Osteoblast (primary cell): Measurements from ENCODE around the gene CNPY1. TPM values are rescaled to one million over a fixed set of nuclear protein-coding genes. Genes with fewer than 3 reads are reported as not detected.

ENCODE experiments used
- DNase-seq: peaks from one replicate; pipeline ENCODE4 v3.0.0; 2011; ENCODE audit warnings: low spot score, mixed read lengths; ENCODE audit not compliant: insufficient read length; ENCODE audit errors: missing footprints
- H2AFZ ChIP-seq: 2 replicates; pipeline ENCODE4 v1.6.0; 2011; ENCODE audit warnings: mild to moderate bottlenecking, low read length
- H3K27ac ChIP-seq: 2 replicates; pipeline ENCODE4 v1.5.1; 2011; ENCODE audit warnings: mild to moderate bottlenecking, low read depth, low read length, moderate library complexity
- H3K27me3 ChIP-seq: 2 replicates; pipeline ENCODE4 v1.6.0; 2012; ENCODE audit warnings: mild to moderate bottlenecking, control low read depth, inconsistent platforms, low read length, moderate library complexity; ENCODE audit not compliant: insufficient read depth
- H3K36me3 ChIP-seq: 2 replicates; pipeline ENCODE4 v1.5.1; 2011; ENCODE audit warnings: mild to moderate bottlenecking, low read length, control low read depth, moderate library complexity; ENCODE audit not compliant: insufficient read depth
- H3K4me1 ChIP-seq: 2 replicates; pipeline ENCODE4 v1.5.1; 2011; ENCODE audit warnings: mild to moderate bottlenecking, low read length, control low read depth, moderate library complexity; ENCODE audit not compliant: insufficient read depth
- H3K4me2 ChIP-seq: 2 replicates; pipeline ENCODE4 v1.6.0; 2011; ENCODE audit warnings: mild to moderate bottlenecking, low read length; ENCODE audit not compliant: insufficient read depth
- H3K4me3 ChIP-seq: fragments of 200-600 bp; sonication (generic); 3 replicates; pipeline ENCODE4 v1.5.1; 2012; ENCODE audit warnings: mild to moderate bottlenecking, low read length, inconsistent platforms; ENCODE audit not compliant: insufficient read depth
- H3K79me2 ChIP-seq: 2 replicates; pipeline ENCODE4 v1.6.0; 2012; ENCODE audit warnings: mild to moderate bottlenecking, low read length, control low read depth, inconsistent platforms; ENCODE audit not compliant: insufficient read depth
- H3K9me3 ChIP-seq: 2 replicates; pipeline ENCODE4 v1.5.1; 2011; ENCODE audit warnings: low read depth, low read length, control low read depth
- H4K20me1 ChIP-seq: 2 replicates; pipeline ENCODE4 v1.6.0; 2012; ENCODE audit warnings: mild to moderate bottlenecking, low read length, control low read depth; ENCODE audit not compliant: insufficient read depth
- total RNA-seq: library from RNA; depleted of rRNA; stranded (reverse); fragments of >200 nt; gene quantifications from 2 replicates; pipeline ENCODE4 v1.2.3, GENCODE V29; 2012
- TF ChIP-seq, protein P1 (sequence below): IDR thresholded peaks from 2 replicates; pipeline ENCODE4 v1.5.1; 2011; ENCODE audit warnings: mild to moderate bottlenecking, low read depth, low read length, moderate library complexity; ENCODE audit errors: extremely low read depth

CNPY1 gene
- total RNA-seq, 1 donor, result not detected

DNA sequence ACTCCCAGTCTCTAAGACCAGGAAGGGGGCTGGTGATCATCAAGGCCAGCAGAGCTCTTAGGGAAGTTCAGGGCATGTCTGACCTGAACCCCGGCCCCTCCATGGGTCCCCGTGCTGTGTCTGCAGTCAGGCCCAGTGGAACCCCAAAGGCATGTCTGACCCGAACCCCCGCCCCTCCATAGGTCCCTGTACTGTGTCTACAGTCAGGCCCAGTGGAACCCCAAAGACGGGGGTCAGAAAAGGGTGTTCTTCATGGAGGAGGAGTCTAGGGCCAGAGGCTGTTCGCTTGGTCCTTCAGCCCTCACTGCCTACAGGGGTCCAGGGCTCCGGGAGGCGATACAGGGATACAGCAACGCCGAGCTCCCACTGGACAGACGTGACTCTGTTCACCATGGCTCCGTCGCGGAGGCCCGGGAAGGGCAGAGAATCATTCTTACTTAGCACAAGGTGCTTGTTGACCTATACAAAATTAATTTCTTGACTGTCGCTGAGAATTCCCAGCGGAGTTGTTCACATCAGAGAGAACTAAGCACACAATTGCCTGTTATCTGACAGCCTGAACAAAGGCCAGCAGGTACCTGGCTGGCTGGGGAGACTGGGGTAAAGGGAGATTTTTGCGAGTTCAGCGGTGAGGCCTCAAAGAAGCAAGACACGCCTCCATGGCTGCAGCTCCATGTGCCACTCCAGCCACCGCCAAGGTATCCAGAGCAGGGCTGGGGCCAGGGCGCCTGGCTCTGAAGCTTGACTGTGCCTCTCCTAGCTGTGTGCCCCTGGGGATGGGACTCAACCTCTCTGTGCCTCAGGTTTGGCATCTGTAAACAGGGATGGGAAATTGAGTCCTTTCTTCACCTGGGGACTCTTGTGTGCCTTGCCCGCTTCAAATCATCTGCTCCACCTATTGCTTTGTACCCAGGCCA lies 61.6 kb downstream of the CNPY1 start:
- DNase-seq, result no peak
- TF ChIP-seq, protein P1, sequence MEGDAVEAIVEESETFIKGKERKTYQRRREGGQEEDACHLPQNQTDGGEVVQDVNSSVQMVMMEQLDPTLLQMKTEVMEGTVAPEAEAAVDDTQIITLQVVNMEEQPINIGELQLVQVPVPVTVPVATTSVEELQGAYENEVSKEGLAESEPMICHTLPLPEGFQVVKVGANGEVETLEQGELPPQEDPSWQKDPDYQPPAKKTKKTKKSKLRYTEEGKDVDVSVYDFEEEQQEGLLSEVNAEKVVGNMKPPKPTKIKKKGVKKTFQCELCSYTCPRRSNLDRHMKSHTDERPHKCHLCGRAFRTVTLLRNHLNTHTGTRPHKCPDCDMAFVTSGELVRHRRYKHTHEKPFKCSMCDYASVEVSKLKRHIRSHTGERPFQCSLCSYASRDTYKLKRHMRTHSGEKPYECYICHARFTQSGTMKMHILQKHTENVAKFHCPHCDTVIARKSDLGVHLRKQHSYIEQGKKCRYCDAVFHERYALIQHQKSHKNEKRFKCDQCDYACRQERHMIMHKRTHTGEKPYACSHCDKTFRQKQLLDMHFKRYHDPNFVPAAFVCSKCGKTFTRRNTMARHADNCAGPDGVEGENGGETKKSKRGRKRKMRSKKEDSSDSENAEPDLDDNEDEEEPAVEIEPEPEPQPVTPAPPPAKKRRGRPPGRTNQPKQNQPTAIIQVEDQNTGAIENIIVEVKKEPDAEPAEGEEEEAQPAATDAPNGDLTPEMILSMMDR, result no peak
- H3K4me1 ChIP-seq, result no peaks in the 10 kb centered on the region
- H3K27ac ChIP-seq, result no peak overlapping the region
- no peaks in the 10 kb centered on the region for H3K36me3 ChIP-seq
- no peaks in the 10 kb centered on the region for H3K79me2 ChIP-seq
- no peaks in the 10 kb centered on the region for H4K20me1 ChIP-seq
- H2AFZ ChIP-seq, result no peak overlapping the region
- H3K4me3 ChIP-seq, result no peak overlapping the region
- H3K27me3 ChIP-seq, result no peaks in the 10 kb centered on the region
- no peak overlapping the region for H3K4me2 ChIP-seq
- no peaks in the 10 kb centered on the region for H3K9me3 ChIP-seq

DNA sequence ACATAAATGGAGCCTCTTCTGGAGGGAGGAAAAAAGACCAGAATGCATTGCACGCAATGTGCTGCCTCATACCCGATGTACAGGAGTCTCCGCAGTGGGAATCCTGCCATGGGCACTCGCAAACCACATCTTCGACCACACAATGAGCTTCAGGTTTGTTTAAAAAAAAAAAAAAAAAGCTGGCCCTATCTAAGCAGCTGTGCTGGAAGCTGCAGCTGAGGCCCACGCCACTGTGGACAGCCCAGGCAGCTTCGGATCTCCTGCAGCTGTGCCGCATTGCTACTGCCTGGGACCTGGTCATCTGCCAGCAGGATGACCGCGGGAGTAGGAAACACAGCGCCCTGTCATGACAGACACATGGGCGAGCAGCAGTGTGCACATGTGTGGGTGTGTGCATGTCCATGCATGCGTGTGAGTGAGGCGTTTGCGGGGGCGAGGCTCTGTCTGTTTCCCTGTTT lies 62.5 kb downstream of the CNPY1 start:
- Histone ChIP-seq H2AFZ (no peak overlapping the region), H3K4me2 (no peak overlapping the region), H4K20me1 (no peaks in the 10 kb centered on the region), H3K36me3 (no peaks in the 10 kb centered on the region), H3K27me3 (no peaks in the 10 kb centered on the region), H3K4me1 (no peaks in the 10 kb centered on the region), H3K9me3 (no peaks in the 10 kb centered on the region), H3K27ac (no peak overlapping the region), H3K4me3 (no peak overlapping the region), H3K79me2 (no peaks in the 10 kb centered on the region)
- TF ChIP-seq, protein P1, result no peak
- DNase-seq, result no peak

DNA sequence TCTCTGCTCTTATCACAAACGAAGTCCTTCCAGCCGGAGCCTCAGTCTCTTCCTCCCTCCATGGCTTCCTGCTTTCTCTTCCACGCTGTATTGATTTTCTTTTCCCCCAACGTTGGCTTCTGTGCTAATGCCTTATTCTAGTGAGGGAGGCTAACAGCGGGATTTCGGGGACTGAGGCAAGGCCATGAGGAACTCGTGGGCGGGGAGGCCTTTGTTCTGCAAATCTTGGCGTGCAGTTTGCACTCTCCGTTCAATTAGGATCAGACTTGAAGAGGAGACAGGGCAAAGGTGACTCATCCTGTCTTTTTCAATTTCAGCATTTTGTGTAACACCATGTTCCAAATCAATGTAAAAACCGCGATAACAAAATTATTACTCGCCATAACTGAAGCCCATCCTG lies 63.1 kb downstream of the CNPY1 start:
- Histone ChIP-seq H3K27me3 (no peaks in the 10 kb centered on the region), H3K36me3 (no peaks in the 10 kb centered on the region), H3K4me1 (no peaks in the 10 kb centered on the region), H3K27ac (no peak overlapping the region), H3K9me3 (no peaks in the 10 kb centered on the region), H3K4me3 (no peak overlapping the region), H4K20me1 (no peaks in the 10 kb centered on the region), H3K4me2 (no peak overlapping the region), H3K79me2 (no peaks in the 10 kb centered on the region), H2AFZ (no peak overlapping the region)
- no peak for DNase-seq
- TF ChIP-seq, protein P1, result no peak

DNA sequence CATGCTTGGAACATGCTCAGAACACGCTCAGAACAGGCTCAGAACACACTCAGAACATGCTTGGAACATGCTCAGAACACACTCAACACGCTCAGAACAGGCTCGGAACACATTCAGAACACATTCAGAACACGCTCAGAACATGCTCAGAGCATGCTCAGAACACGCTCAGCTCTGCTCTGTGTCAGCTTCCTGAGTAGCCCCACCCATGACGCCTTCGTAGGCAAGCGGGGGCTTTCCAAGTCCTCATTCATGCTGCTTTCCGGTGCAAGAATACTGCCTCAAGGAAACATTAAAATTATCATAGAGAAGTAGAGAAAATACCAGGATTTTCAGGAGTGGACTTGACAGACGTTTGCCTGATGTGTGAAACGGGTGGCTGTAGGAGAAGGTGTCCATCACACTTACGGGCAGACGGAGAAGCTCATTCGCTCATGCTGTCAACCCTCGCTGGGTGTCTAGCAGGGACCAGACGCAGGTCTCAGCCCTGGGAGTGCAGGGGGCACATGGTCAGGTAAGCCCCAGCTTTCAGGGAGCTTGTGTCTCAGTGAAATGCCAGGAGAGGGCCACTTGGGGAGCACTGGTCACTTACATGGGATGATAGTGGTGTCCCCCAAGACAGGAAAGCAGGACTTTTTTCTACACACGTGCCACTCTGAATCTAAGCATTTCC lies 63.7 kb downstream of the CNPY1 start:
- Histone ChIP-seq H3K4me3 (no peak overlapping the region), H3K4me2 (no peak overlapping the region), H2AFZ (no peak overlapping the region), H3K79me2 (no peaks in the 10 kb centered on the region), H3K36me3 (no peaks in the 10 kb centered on the region), H4K20me1 (no peaks in the 10 kb centered on the region), H3K9me3 (no peaks in the 10 kb centered on the region), H3K27ac (no peak overlapping the region), H3K4me1 (no peaks in the 10 kb centered on the region), H3K27me3 (no peaks in the 10 kb centered on the region)
- TF ChIP-seq, protein P1, result no peak
- DNase-seq, result no peak
